Mesenteric fat pad (tissue), 1 donor: Measurements from ENCODE around the gene FANCM. TPM values are rescaled to one million over a fixed set of nuclear protein-coding genes. Genes with fewer than 3 reads are reported as not detected.
"Not testable (repeated sequence)": the region's sequence is repeated elsewhere in the genome, so short reads cannot be mapped to it uniquely, and the experiment has no call there.

Experiments
- DNase-seq: peaks from one replicate; pipeline ENCODE4 v3.0.0-alpha.2; 2020; ENCODE audit warnings: low spot score
- total RNA-seq: library from RNA; stranded (reverse); fragmentation: NEBNext Ultra II Directional; extraction: Animal tissue kit (Norgen Biotek cat#: 25700); gene quantifications from one replicate; pipeline ENCODE4 v1.2.1, GENCODE V29; 2021
- donor health status: DM: yes; HTN: yes; CAD: no.

The FANCM gene
- total RNA-seq, 1 donor from 2014 or later, result 6.1 TPM

DNA sequence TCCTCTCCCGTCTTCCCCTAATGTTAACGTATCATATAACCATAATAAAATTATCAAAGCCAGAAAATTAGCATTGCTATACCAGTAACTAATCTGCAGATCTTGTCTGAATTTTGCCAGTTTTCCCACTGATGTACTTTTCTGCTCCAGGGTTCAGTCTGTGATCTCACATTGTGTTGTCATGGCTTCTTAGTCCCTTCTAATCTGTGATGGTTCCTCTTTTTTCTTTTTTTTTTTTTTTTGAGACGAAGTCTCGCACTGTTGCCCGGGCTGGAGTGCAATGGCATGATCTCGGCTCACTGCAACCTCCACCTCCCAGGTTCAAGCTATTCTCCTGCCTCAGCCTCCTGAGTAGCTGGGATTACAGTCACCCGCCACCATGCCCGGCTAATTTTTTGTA, 6.4 kb downstream of the FANCM start:
- not testable (repeated sequence) for DNase-seq

DNA sequence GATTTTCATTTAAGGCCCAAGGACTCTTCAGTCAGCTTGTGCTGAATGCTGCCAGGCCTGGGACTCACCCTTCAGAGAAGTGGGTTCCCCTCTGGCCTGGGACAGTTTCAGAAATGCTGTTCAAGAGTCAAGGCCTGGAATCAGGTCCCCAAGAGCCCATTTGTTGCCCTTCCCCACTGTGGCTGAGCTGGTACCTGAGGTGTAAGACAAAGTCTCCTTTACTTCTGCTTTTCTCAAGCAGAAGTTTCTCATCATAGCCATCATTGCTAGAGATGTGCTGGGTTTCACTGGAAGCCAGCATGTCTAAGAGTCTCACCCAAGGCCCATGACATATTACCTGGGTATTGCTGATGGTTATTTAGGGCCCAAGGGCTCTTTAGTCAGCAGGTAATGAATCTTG, 8.9 kb downstream of the FANCM start:
- no peak for DNase-seq

DNA sequence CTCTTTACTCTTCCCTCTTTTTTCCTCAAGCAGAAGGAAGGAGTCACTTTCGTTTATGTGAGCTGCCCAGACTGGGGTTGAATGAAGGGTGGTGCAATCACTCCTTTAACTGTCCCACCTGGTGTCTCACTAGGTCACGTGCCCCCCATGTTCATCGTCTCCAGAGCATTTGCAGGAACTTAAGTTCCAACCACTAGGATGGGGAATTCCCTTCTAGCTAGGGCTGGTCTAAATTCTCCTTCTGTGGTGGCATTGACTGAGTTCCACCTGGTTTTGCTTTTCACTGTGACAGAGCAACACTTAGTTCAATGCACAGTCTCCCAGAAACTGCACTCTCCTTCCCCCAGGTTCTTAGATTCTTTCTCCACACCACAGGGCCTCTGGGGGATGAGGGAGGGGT, 9.5 kb downstream of the FANCM start:
- DNase-seq, result no peak

DNA sequence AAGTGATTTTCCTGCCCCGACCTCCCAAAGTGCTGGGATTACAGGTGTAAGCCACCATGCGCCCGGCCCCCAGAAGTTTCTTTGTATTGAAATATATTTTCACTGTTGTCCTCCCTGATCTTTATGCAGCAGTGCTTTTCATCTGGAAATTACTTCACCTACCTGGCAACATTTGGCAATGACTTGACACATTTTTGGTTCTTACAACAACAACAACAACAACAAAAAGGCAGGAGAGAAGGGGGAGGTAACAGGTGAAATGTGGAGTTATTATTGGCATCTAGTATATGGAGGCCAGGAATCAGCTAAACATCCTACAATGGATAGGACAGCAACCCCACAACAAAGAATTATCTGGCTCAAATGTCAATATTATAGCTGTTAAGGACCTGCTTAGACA, 13.9 kb downstream of the FANCM start:
- DNase-seq, result no peak

DNA sequence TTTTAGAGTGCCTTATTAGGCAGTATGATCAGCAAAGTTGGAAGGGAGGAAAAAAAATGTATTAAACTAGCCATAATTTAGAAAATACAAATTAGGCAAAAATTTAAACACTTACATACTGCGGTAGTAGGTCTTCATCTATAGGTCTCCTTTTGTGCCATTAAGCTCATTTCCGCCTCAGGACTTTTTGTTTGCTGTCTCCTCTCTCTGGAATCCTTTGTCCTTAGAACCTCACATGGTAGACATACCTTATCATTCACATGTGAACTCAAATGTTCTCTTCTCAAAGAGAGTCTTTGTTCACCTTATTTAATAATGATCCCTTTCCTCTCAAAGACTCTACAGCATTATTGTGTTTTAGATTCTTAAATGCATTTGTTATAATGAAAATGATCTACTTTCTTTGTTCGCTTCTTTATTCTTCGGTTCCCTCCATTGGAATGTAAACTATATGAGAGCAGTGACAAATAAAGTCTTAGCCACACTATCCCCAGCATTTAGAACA, 14.7 kb downstream of the FANCM start:
- no peak for DNase-seq

DNA sequence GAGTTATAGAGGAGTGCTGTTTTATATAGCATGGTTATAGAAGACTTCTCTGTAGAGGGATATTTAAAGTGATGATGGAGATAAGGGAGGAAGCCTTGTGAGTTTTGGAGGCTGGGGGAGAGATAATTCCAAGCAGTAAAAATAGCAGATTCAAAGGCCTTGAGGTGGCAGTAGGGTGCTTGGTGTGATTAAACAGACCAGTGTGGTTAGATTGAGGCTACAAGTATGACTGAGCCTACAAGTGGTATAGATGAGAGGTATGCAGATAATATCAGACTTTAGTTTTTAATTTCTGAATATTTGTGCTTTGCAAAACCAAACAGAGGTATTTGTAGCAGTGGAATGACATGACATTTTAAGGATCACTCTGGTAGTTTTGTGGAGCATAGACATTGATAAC, 20.3 kb downstream of the FANCM start:
- DNase-seq, result no peak

DNA sequence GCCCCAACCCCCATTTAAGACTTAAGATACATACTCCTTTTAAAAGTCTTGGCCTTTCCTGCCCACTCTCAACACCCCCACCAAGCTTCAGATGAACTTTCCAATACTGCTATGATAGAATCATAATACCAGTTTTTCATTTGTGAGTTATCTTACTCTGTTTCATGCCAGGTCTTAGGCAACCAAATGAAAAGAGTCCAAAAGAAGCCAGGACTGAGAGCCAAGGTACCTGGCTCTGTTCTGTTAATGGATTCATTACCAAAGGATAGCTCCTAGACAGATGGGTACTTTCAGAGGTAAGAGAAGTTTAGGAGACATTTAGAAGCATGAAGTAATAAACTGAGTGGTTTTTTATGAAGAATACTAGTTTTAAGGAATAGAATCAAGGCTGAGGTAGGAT, 34.2 kb downstream of the FANCM start:
- no peak for DNase-seq

DNA sequence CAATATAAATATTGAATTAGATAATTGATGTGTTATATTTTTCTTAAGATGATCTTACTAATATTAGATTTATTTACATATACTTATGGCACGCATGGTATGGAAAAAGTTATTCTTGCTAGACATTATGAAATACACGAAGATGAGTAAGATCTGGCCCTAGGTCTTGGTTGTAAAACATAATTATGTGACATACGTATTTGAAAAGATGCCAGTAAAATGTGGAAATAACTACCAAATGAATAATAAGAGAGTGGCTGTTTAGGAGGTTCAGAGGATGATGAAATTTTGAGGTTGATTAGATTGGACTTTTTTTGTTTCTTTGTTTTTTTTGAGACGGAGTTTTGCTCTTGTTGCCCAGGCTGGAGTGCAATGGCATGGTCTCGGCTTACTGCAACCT, 41.3 kb downstream of the FANCM start:
- DNase-seq, result no peak

DNA sequence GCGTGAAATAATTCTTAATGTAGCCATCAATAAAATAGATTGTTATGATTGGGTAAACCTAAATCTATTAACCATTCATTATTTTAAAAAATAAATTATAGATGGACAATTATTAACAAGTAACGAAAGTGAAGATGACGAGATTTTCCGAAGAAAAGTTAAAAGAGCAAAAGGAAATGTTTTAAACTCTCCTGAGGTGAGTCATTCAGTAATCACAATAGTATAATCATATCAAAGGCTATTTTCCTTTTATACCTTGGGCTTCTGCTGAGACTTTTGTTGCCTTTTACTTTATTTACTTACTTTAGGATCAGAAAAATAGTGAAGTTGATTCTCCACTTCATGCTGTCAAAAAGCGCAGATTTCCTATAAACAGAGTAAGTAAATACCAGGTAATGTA, 45.6 kb downstream of the FANCM start:
- DNase-seq, result no peak

DNA sequence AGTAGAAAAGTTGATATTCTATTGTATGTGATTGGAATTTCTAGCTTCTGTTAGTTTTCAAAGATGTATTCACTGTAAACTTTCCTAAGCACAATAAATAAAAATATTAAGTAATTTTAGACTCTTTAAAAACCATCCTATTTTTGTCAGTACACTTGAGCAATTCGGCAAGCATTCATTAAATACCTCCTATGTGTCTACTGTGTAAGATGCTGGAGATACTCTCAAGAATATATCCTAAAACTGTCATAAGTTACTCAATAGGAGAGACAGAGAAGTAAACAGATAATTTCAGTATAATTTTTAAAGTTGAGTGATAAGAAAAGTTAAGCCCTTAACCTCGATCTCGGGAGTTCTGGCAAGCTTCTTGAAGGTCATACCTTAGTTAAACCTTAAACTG, 46.1 kb downstream of the FANCM start:
- DNase-seq, result no peak

DNA sequence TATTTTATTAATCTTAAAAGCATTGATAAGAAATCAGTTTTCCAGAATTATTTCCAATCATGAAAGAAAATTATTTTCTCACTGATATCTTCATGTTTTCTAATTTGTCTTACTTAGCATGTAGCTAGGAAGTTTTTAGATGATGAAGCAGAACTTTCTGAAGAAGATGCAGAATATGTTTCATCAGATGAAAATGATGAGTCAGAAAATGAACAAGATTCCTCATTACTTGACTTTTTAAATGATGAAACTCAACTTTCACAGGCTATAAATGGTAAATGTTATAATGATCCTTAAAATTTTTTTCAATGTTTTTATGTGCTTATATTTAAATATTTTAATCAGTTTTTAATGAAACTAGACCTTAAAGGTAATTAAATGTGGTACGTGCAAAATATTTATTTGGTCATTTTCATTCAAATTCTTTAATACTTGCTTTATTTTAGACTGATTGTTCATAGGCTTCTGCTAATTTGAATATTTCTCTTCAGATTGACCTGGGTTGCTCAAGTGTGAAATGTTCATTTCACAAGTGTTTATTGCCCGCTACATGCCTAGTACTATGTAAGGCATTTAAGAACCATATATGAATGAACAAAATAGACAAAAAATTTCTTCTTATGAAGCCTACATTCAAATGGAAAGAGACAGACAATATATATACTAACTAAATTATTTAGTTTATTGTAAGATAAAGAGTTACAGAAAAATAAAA, 49.5 kb downstream of the FANCM start:
- DNase-seq, result no peak

DNA sequence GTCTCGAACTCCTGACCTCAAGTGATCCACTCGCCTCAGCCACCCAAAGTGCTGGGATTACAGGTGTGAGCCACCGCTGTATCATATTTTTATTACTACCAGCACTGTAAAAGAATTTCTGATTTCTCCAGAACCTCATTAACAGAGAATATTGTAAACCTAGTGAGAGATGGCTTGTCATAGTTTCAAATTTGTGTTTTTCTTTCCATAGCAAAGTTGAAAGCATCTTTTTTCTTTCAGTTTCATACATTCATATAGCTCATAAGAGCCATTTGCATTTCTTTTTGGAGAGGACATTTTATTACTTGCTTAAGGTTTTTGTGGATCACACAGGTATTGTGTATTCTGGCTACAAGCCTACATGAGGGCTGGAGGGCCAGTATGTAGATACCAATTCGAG, 59.2 kb downstream of the FANCM start:
- DNase-seq, result no peak

DNA sequence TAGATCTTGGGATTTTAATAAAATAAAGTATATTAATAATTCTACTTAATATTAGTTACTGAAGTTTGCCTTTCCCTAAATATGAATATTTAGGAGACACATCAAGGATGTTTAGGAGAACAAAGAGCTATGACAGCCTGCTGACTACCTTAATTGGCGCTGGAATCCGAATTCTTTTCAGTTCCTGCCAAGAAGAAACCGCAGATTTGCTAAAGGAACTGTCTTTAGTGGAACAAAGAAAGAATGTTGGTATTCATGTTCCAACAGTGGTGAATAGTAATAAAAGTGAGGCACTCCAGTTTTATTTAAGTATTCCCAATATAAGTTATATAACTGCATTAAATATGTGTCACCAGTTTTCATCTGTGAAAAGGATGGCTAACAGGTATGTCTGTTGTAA, 62.8 kb downstream of the FANCM start:
- DNase-seq, result no peak

DNA sequence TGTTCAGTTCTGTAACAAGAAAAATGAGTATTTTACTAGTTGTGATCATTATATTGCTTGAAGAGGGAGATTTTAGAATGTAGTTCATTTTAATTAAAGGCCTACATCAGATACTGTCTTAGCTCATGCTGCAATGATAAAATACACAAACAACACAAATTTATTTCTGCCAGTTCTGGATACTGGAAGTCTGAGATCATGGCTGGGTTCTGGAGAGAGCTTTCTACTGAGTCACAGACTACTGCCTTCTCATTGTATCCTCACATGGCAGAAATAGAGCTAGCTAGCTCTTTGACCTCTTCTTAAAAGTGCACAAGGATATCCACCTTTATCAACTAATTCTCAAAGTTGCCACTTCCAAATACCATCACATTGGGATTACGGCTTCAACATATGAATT, 63.5 kb downstream of the FANCM start:
- no peak for DNase-seq

DNA sequence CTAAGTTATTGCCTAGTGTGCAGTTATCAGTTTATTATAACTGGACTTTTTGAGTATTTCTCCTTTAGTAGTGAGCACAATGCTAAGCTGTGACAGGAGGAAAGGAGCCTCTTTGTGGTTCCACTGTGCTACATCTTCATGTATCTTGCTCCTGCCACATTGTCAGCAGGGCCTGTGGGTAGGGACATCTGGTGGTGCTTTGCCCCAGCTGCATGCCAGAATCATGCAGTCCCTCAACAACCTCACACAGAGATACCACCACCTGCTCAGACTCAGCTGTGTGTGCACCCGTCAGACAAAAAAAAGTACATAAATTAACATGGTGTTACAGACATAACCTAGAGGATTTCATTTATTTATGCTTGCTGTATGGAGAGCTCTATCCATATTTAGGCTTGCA, 66.2 kb downstream of the FANCM start:
- DNase-seq, result no peak

DNA sequence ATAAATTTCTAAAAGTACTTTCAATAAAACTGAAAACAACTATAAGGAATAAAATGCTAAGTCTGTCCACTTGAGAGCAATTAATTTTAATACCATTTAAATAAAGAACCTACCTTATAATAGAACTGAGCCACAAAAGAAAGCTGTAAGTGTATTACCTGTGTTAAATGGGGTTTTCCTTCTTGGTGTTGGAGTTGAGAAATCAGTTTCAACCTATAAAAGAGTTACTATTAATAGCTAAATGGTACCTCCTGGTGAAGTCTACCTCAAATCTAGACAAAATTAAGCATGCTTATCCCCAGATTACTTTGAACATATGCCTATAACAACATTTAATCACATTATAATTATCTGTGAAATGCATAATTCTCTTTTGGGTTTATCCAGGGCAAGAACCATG, 68.5 kb downstream of the FANCM start:
- no peak for DNase-seq

DNA sequence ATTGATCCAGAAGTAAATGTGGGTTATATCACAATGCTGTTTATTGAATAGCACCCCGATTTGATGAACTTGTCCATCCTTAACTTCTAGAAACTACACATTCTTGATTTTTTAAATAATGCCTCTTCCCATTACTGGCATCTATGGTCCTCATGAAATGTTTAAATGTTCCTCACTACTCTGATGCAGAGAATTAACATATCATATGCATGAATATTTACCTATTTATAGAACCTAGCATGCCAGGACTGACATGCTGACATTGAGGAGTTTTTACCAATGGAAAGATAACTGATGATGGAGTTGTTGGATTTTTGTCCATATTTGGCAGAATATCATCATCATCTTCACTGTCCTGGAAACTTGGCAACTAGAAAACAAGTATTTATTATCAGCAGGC, 74.4 kb downstream of the FANCM start:
- no peak for DNase-seq

DNA sequence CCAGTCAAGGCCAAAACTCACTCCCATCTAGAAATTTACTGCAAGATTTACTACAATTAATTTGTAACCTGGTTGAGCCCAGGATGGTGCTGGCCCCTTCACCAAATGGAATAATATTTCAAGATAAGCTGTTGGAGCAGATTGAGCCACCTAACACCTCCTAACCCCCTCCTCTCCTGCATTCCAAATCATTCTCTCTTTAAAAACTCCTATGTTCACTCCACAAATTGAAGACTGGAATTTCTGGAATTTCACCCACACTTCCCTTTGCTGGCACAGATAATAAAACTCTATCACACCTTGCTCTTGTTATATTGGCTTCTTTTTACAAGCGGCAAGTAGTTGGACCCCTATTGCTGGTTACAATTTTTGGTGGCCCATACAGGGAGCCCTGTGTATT, 75.6 kb downstream of the FANCM start:
- no peak for DNase-seq

DNA sequence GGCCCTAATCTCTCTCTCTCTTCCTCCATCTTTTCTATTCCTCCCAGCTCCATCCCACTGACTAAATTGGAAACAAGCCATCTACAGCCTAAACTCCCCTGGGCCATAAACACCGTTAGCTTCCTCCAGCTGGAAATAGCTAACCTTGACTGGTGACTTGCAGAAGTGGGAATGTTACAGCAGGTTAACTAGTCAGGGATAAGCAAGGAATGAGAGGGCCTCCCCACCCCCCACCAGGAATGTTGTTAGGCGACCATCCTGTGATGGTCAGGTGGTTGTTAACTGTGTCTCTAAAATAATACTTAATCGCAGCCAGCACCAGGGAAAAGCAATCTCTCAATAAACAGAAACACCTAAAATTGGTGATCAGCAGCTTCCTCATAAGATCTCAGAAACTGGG, 76.5 kb downstream of the FANCM start:
- no peak for DNase-seq

DNA sequence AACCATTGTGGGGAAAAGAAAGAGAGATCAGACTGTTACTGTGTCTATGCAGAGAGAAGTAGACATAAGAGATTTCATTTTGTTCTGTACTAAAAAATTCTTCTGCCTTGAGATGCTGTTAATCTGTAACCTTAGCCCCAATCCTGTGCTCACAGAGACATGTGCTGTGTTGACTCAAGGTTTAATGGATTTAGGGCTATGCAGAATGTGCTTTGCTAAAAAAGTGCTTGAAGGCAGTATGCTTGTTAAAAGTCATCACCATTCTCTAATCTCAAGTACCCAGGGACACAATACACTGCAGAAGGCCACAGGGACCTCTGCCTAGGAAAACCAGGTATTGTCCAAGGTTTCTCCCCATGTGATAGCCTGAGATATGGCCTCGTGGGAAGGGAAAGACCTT, 78.0 kb downstream of the FANCM start:
- not testable (repeated sequence) for DNase-seq

DNA sequence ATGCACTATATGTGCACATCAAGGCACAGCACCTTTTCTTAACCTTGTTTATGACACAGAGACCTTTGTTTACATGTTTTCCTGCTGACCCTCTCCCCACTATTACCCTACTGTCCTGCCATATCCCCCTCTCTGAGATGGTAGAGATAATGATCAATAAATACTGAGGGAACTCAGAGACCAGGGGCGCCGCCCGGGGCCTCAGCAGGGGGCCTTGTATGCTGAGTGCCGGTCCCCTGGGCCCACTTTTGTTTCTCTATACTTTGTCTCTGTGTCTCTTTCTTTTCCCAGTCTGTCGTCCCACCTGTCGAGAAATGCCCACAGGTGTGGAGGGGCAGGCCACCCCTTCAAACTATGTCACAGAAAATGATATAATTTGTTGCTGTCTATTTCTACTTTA, 78.6 kb downstream of the FANCM start:
- not testable (repeated sequence) for DNase-seq

DNA sequence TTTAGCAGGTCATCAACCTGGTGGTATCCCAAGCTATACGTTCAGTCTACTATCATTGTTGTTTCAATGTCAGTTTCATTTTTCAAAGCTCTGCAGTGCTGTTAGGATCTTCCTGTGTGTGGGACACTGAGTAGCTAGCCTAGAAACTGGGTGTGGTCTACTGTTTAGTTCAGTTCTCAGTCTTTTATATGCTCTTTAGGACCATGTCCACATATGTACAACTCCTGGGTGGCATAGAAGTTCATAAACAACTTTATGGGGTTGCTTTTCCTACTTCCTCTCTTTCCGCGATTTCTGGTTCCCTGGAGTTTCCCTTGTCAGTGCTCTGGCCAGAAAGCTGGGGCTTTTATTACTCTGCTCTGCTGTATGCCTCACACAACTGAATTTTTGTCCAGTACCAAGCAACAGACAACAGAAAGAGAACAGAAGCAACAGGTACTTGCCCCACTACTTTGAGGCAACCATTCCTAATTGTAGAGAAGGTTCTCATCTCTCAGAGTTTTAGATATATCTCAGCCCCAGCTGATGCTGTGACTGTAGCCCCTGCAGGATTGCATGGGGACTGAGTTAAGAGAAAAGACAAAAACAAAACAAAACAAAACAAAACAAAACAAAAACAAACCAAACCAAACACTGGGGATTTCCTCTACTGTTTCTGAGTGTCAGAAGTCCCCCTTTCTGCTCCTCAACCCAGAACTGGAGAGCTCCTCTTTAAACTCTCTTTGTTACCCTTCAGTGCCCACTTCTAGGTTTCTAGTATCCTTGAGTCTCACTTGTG, 86.9 kb downstream of the FANCM start:
- DNase-seq, result no peak

DNA sequence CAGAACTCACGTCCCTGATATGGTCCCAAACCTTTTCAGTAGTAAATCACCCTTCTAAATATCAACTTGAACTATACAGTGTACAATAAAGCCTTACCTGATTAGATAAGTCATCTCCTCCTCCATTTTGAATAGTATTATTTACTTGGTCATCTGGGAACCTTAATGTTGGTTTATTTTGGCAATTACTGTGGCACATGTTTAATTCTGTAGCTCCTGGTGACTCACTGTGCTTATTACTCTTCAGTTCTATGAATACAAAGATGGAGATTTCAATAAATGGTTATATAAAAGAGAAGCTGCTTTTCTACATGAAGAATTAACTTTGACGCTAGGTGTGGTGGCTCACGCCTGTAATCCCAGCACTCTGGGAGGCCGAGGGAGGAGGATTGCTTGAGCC, 91.8 kb downstream of the FANCM start:
- DNase-seq, result no peak
